Activated naive CD8-positive, alpha-beta T cell (primary cell): ENCODE measurements around the gene MTHFS.
"Not testable (repeated sequence)": the region's sequence is repeated elsewhere in the genome, so short reads cannot be mapped to it uniquely, and the experiment has no call there.

Experiments
- H3K27ac Mint-ChIP-seq: one replicate; pipeline ENCODE4 v1.8.0; 2021; ENCODE audit warnings: mixed read lengths
- H3K27me3 Mint-ChIP-seq: one replicate; pipeline ENCODE4 v1.8.0; 2021; ENCODE audit warnings: mixed read lengths
- H3K36me3 Mint-ChIP-seq: one replicate; pipeline ENCODE4 v1.8.0; 2021; ENCODE audit warnings: mixed read lengths
- H3K4me1 Mint-ChIP-seq: one replicate; pipeline ENCODE4 v1.8.0; 2021; ENCODE audit warnings: low read depth, mixed read lengths
- H3K4me3 Mint-ChIP-seq: one replicate; pipeline ENCODE4 v1.8.0; 2021; ENCODE audit warnings: mild to moderate bottlenecking, mixed read lengths
- H3K9me3 Mint-ChIP-seq: one replicate; pipeline ENCODE4 v1.8.0; 2021; ENCODE audit warnings: low read depth, mixed read lengths

Gene MTHFS

GRCh38 chr15:79922512-79923078 is 25.8 kb upstream of the MTHFS start:
- Mint-ChIP-seq H3K27ac (peak overlapping the region; percentile 95), H3K27me3 (no peaks in the 10 kb centered on the region), H3K36me3 (peaks cover 23% of the 10 kb centered on the region), H3K9me3 (peaks cover 2% of the 10 kb centered on the region), H3K4me1 (peaks cover 25% of the 10 kb centered on the region), H3K4me3 (peak overlapping the region; percentile 93)

- Mint-ChIP-seq H3K9me3 (peaks cover 15% of the 10 kb centered on the region), H3K4me1 (peaks cover 25% of the 10 kb centered on the region), H3K27ac (no peak overlapping the region)
Measured at GRCh38 chr15:79919749-79920511, 23.1 kb upstream of the MTHFS start.

GRCh38 chr15:79919090-79919748 is 22.4 kb upstream of the MTHFS start:
- peaks cover 20% of the 10 kb centered on the region for H3K9me3 Mint-ChIP-seq
- H3K4me3 Mint-ChIP-seq = no peak overlapping the region
- H3K36me3 Mint-ChIP-seq = peaks cover 30% of the 10 kb centered on the region
- peaks cover 22% of the 10 kb centered on the region for H3K4me1 Mint-ChIP-seq
- no peak overlapping the region for H3K27ac Mint-ChIP-seq
- no peaks in the 10 kb centered on the region for H3K27me3 Mint-ChIP-seq

More at GRCh38 chr15:79919749-79920511, 23.1 kb upstream of the MTHFS start:
- H3K36me3 Mint-ChIP-seq = peaks cover 30% of the 10 kb centered on the region
- H3K27me3 Mint-ChIP-seq = no peaks in the 10 kb centered on the region
- no peak overlapping the region for H3K4me3 Mint-ChIP-seq

GRCh38 chr15:79918278-79918677 is 21.5 kb upstream of the MTHFS start:
- Mint-ChIP-seq H3K4me3 (no peak overlapping the region), H3K9me3 (peaks cover 27% of the 10 kb centered on the region)

GRCh38 chr15:79916502-79917132 is 19.8 kb upstream of the MTHFS start:
- H3K27ac Mint-ChIP-seq = no peak overlapping the region

More at GRCh38 chr15:79918278-79918677, 21.5 kb upstream of the MTHFS start:
- Mint-ChIP-seq H3K4me1 (peaks cover 18% of the 10 kb centered on the region), H3K36me3 (peaks cover 35% of the 10 kb centered on the region), H3K27me3 (no peaks in the 10 kb centered on the region), H3K27ac (no peak overlapping the region)

GRCh38 chr15:79915776-79916501 is 19.1 kb upstream of the MTHFS start:
- H3K4me1 Mint-ChIP-seq, H3K27me3 Mint-ChIP-seq, H3K4me3 Mint-ChIP-seq, H3K27ac Mint-ChIP-seq: not testable (repeated sequence)
- Mint-ChIP-seq H3K9me3 (peaks cover 29% of the 10 kb centered on the region), H3K36me3 (peaks cover 29% of the 10 kb centered on the region)

More at GRCh38 chr15:79916502-79917132, 19.8 kb upstream of the MTHFS start:
- H3K27me3 Mint-ChIP-seq = no peaks in the 10 kb centered on the region
- H3K36me3 Mint-ChIP-seq = peaks cover 33% of the 10 kb centered on the region
- H3K4me1 Mint-ChIP-seq = peaks cover 3% of the 10 kb centered on the region
- peaks cover 29% of the 10 kb centered on the region for H3K9me3 Mint-ChIP-seq
- H3K4me3 Mint-ChIP-seq = no peak overlapping the region

- Mint-ChIP-seq H3K36me3 (peaks cover 32% of the 10 kb centered on the region), H3K4me3 (no peak overlapping the region), H3K4me1 (peaks cover 7% of the 10 kb centered on the region), H3K27ac (no peak overlapping the region), H3K27me3 (no peaks in the 10 kb centered on the region), H3K9me3 (peaks cover 29% of the 10 kb centered on the region)
Measured at GRCh38 chr15:79914728-79915127, 17.9 kb upstream of the MTHFS start.

- not testable (repeated sequence) for H3K27me3 Mint-ChIP-seq, H3K27ac Mint-ChIP-seq, H3K4me3 Mint-ChIP-seq, H3K4me1 Mint-ChIP-seq
- peaks cover 26% of the 10 kb centered on the region for H3K36me3 Mint-ChIP-seq
- peaks cover 14% of the 10 kb centered on the region for H3K9me3 Mint-ChIP-seq
Measured at GRCh38 chr15:79909556-79910335, 12.9 kb upstream of the MTHFS start.

- Mint-ChIP-seq H3K9me3 (no peaks in the 10 kb centered on the region), H3K27ac (no peak overlapping the region), H3K27me3 (no peaks in the 10 kb centered on the region), H3K36me3 (peaks cover 17% of the 10 kb centered on the region), H3K4me1 (peaks cover 13% of the 10 kb centered on the region), H3K4me3 (no peak overlapping the region)
Measured at GRCh38 chr15:79904271-79904670, 7.5 kb upstream of the MTHFS start.

GRCh38 chr15:79903626-79904025 is 6.8 kb upstream of the MTHFS start:
- Mint-ChIP-seq H3K27ac (no peak overlapping the region), H3K27me3 (no peaks in the 10 kb centered on the region), H3K4me1 (peaks cover 13% of the 10 kb centered on the region), H3K36me3 (peaks cover 17% of the 10 kb centered on the region), H3K9me3 (no peaks in the 10 kb centered on the region), H3K4me3 (no peak overlapping the region)

GRCh38 chr15:79903144-79903543 is 6.3 kb upstream of the MTHFS start:
- Mint-ChIP-seq H3K36me3 (peaks cover 17% of the 10 kb centered on the region), H3K9me3 (no peaks in the 10 kb centered on the region), H3K27me3 (no peaks in the 10 kb centered on the region), H3K27ac (no peak overlapping the region), H3K4me1 (peaks cover 14% of the 10 kb centered on the region), H3K4me3 (no peak overlapping the region)

GRCh38 chr15:79901958-79902357 is 5.1 kb upstream of the MTHFS start:
- Mint-ChIP-seq H3K4me3 (no peak overlapping the region), H3K27ac (no peak overlapping the region), H3K27me3 (no peaks in the 10 kb centered on the region), H3K9me3 (no peaks in the 10 kb centered on the region), H3K4me1 (peaks cover 24% of the 10 kb centered on the region), H3K36me3 (peaks cover 17% of the 10 kb centered on the region)

GRCh38 chr15:79900818-79901378 is 4.1 kb upstream of the MTHFS start:
- H3K4me1 Mint-ChIP-seq = peaks cover 30% of the 10 kb centered on the region
- H3K27ac Mint-ChIP-seq = not testable (repeated sequence)

GRCh38 chr15:79900087-79900486 is 3.3 kb upstream of the MTHFS start:
- no peak overlapping the region for H3K27ac Mint-ChIP-seq
- no peak overlapping the region for H3K4me3 Mint-ChIP-seq
- peaks cover 12% of the 10 kb centered on the region for H3K36me3 Mint-ChIP-seq
- H3K9me3 Mint-ChIP-seq = no peaks in the 10 kb centered on the region
- no peaks in the 10 kb centered on the region for H3K27me3 Mint-ChIP-seq
- peaks cover 38% of the 10 kb centered on the region for H3K4me1 Mint-ChIP-seq

More at GRCh38 chr15:79900818-79901378, 4.1 kb upstream of the MTHFS start:
- not testable (repeated sequence) for H3K27me3 Mint-ChIP-seq, H3K4me3 Mint-ChIP-seq, H3K9me3 Mint-ChIP-seq, H3K36me3 Mint-ChIP-seq
